Panc1 (cell line): Measurements from ENCODE around the gene MATCAP1. TPM values are rescaled to one million over a fixed set of nuclear protein-coding genes. Genes with fewer than 3 reads are reported as not detected.

ENCODE experiments used
- ATAC-seq: fragments of 200-7000 bp; cut with Tn5 transposase; 2 replicates; pipeline ENCODE4 v1.9.1; 2020; ENCODE audit warnings: mild to moderate bottlenecking, moderate library complexity
- BruUV-seq: library from RNA; stranded (reverse); fragments of 400-500 nt; replicated peaks from 2 replicates; lab custom pipeline; 2021; lab: Mats Ljungman, UMichigan
- CTCF ChIA-PET: fragments of 300-600 bp; sonication (Branson Sonifier 250); formaldehyde crosslinking; loops from one replicate; lab custom pipeline; 2022; ENCODE audit warnings: antibody characterized with exemption; lab: Charles Lee
- POLR2A ChIA-PET: fragments of 300-600 bp; sonication (Branson Sonifier 250); formaldehyde crosslinking; loops from one replicate; lab custom pipeline; 2022; ENCODE audit warnings: antibody characterized with exemption; lab: Charles Lee
- DNase-seq: peaks from one replicate; pipeline ENCODE4 v3.0.0-alpha.2; 2010; ENCODE audit warnings: low read depth, low spot score
- H3K27ac ChIP-seq: 2 replicates; pipeline ENCODE4 v1.5.1; 2011; ENCODE audit warnings: mild to moderate bottlenecking, low read length, inconsistent platforms
- H3K27me3 ChIP-seq: fragments of 200-500 bp; sonication (Bioruptor generic); 2 replicates; pipeline ENCODE4 v1.6.0; 2014; ENCODE audit warnings: low read length, inconsistent platforms; ENCODE audit not compliant: control insufficient read depth, insufficient read depth
- H3K36me3 ChIP-seq: fragments of 200-500 bp; sonication (Bioruptor generic); 2 replicates; pipeline ENCODE4 v1.5.1; 2014; ENCODE audit warnings: inconsistent platforms, mild to moderate bottlenecking, low read length, moderate library complexity; ENCODE audit not compliant: control insufficient read depth, insufficient read depth
- H3K4me1 ChIP-seq: 2 replicates; pipeline ENCODE4 v1.5.1; 2011; ENCODE audit warnings: inconsistent platforms, mild to moderate bottlenecking, low read length, moderate library complexity; ENCODE audit not compliant: control insufficient read depth, insufficient read depth
- H3K4me3 ChIP-seq, 2 experiments: 2 replicates each; pipeline ENCODE4 v1.5.1; 2011 to 2012; ENCODE audit warnings: low read depth in 2 of 2, low read length in 2 of 2, mild to moderate bottlenecking in 2 of 2, inconsistent platforms in 1 of 2, moderate library complexity in 1 of 2
- H3K9me3 ChIP-seq: fragments of 200-500 bp; sonication (Bioruptor generic); 2 replicates; pipeline ENCODE4 v1.5.1; 2014; ENCODE audit warnings: low read depth, mild to moderate bottlenecking, inconsistent platforms, low read length, moderate library complexity; ENCODE audit not compliant: control insufficient read depth, insufficient read depth
- POLR2AphosphoS5 ChIP-seq: IDR thresholded peaks from 2 replicates; pipeline ENCODE4 v1.6.1; 2012; ENCODE audit warnings: mild to moderate bottlenecking, low read depth, low read length, moderate library complexity
- SIN3A ChIP-seq: IDR thresholded peaks from 2 replicates; pipeline ENCODE4 v1.6.1; 2012; ENCODE audit warnings: low read depth, mild to moderate bottlenecking, low read length, moderate library complexity, borderline replicate concordance; ENCODE audit not compliant: insufficient read depth
- TCF7L2 ChIP-seq: IDR thresholded peaks from 2 replicates; pipeline ENCODE4 v1.6.1; 2011; ENCODE audit warnings: mild to moderate bottlenecking, low read depth, low read length, inconsistent platforms
- in situ Hi-C: cut with HindIII; loops from 2 replicates; pipeline ENCODE4 v1.10.0; 2016; ENCODE audit warnings: low sequenced_read_pairs, low pct_unique_long_range_greater_than_20kb
- intact Hi-C: fragments of 100-400 bp; cut with micrococcal nuclease; formaldehyde crosslinking; loops from one replicate; pipeline ENCODE4 v1.10.0; 2022; ENCODE audit not compliant: unreplicated experiment
- total RNA-seq: library from RNA; stranded (reverse); gene quantifications from one replicate; pipeline ENCODE4 v1.2.1, GENCODE V29; 2021; ENCODE audit not compliant: unreplicated experiment
- TF ChIP-seq, protein P1 (sequence below): fragments of 450-650 bp; IDR thresholded peaks from 2 replicates; pipeline ENCODE4 v1.5.1; 2017; ENCODE audit warnings: mild to moderate bottlenecking
- TF ChIP-seq, protein P2 (sequence below), 2 experiments: IDR thresholded peaks; 2 replicates each; pipeline ENCODE4 v1.6.1; 2011 to 2012; ENCODE audit warnings: low read depth in 2 of 2, control low read depth in 1 of 2, low read length in 1 of 2, mild to moderate bottlenecking in 1 of 2, moderate library complexity in 1 of 2; ENCODE audit not compliant: insufficient read depth in 1 of 2

MATCAP1 gene
- total RNA-seq, 1 experiment from 2014 or later = 13.9 TPM

DNA sequence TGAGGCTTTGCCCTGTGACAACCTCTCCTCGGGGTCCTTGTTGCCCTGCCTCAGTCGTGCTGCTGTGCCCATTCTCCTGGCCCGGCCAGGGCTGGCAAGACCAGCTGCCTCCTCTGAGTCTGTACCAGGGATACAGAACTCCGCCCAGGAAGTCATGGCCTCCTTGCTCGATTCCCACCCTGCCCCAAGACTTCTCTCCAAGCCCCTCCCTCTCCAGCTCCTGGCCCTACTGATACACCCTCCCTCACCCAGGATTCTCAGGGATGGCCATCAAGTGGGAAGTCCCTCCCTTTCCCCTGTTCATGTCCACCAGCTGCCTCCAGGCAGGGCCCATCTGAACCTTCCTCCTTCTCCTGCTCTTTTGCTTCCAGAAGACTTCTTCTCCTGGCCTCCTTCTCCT, 31.9 kb upstream of the MATCAP1 start:
- intact Hi-C loops = no loop called here
- Histone ChIP-seq H3K27ac (no peak overlapping the region), H3K4me1 (no peaks in the 10 kb centered on the region), H3K4me3 (no peak overlapping the region), H3K9me3 (no peaks in the 10 kb centered on the region), H3K36me3 (no peaks in the 10 kb centered on the region), H3K27me3 (no peaks in the 10 kb centered on the region)
- BruUV-seq = no TSS peak
- in situ Hi-C loops = no loop called here
- ChIA-PET CTCF (no interaction called here), POLR2A (no interaction called here)
- no peak for TF ChIP-seq TCF7L2
- no peak for TF ChIP-seq POLR2AphosphoS5
- no peak for TF ChIP-seq SIN3A
- TF ChIP-seq, protein P1, sequence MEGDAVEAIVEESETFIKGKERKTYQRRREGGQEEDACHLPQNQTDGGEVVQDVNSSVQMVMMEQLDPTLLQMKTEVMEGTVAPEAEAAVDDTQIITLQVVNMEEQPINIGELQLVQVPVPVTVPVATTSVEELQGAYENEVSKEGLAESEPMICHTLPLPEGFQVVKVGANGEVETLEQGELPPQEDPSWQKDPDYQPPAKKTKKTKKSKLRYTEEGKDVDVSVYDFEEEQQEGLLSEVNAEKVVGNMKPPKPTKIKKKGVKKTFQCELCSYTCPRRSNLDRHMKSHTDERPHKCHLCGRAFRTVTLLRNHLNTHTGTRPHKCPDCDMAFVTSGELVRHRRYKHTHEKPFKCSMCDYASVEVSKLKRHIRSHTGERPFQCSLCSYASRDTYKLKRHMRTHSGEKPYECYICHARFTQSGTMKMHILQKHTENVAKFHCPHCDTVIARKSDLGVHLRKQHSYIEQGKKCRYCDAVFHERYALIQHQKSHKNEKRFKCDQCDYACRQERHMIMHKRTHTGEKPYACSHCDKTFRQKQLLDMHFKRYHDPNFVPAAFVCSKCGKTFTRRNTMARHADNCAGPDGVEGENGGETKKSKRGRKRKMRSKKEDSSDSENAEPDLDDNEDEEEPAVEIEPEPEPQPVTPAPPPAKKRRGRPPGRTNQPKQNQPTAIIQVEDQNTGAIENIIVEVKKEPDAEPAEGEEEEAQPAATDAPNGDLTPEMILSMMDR = no peak
- TF ChIP-seq, protein P2, sequence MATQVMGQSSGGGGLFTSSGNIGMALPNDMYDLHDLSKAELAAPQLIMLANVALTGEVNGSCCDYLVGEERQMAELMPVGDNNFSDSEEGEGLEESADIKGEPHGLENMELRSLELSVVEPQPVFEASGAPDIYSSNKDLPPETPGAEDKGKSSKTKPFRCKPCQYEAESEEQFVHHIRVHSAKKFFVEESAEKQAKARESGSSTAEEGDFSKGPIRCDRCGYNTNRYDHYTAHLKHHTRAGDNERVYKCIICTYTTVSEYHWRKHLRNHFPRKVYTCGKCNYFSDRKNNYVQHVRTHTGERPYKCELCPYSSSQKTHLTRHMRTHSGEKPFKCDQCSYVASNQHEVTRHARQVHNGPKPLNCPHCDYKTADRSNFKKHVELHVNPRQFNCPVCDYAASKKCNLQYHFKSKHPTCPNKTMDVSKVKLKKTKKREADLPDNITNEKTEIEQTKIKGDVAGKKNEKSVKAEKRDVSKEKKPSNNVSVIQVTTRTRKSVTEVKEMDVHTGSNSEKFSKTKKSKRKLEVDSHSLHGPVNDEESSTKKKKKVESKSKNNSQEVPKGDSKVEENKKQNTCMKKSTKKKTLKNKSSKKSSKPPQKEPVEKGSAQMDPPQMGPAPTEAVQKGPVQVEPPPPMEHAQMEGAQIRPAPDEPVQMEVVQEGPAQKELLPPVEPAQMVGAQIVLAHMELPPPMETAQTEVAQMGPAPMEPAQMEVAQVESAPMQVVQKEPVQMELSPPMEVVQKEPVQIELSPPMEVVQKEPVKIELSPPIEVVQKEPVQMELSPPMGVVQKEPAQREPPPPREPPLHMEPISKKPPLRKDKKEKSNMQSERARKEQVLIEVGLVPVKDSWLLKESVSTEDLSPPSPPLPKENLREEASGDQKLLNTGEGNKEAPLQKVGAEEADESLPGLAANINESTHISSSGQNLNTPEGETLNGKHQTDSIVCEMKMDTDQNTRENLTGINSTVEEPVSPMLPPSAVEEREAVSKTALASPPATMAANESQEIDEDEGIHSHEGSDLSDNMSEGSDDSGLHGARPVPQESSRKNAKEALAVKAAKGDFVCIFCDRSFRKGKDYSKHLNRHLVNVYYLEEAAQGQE (IDR thresholded peaks at IDR 0.05; ENCODE audit: insufficient read depth in 1 of 2, low read depth in 2 of 2, low read length in 1 of 2) = no peak
- ATAC-seq (peak; percentile 20; the same call in 1 of the 2 replicates), DNase-seq (no peak)

DNA sequence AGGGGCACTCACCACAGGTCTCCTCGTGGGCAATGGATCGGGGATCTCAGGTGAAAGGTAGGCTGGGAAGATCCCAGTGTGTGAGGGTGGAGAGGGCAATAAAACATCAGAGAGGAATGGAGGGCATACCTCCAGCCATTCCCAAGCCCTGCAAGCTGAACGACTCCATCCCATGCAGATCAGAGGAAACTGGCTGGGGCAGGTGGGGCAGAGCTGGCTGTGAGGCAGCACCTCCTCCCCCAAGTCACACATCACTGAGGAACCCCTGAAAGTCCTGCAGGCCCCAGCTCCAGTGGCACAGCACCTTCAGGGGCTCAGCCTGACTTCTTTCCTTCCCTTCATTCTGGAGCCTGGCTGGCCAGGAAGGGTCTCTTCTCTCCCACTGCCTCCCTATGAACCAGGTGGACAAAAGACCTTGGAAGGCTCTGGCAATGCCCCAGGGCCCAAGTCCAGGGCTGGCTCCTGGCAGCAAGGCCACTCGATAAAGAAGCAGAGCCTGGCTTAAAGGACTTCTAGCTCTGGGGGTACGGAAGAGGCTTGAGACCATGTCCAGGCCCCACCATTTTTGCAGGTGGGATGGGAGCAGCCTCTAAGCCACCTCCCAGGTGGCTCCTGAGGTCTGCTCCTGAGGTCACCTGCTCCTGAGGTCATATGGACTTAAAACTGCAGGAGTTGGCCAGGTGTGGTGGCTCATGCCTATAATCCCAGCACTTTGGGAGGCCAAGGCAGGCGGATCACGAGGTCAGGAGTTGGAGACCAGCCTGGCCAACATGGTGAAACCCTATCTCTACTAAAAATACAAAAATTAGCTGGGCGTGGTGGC, 29.6 kb upstream of the MATCAP1 start:
- H3K4me1 ChIP-seq = no peaks in the 10 kb centered on the region
- no peaks in the 10 kb centered on the region for H3K9me3 ChIP-seq
- no peak overlapping the region for H3K27ac ChIP-seq
- ChIA-PET CTCF (interaction anchor here (0.6 kb wide), 1 partner anchor 80 kb away, joined by 4 read pairs; no protein-coding TSS in a partner anchor), POLR2A (no interaction called here)
- no peak overlapping the region for H3K4me3 ChIP-seq
- H3K27me3 ChIP-seq = no peaks in the 10 kb centered on the region
- intact Hi-C loops = no loop called here
- no peak for DNase-seq
- in situ Hi-C loops = no loop called here
- TF ChIP-seq, protein P2 (IDR thresholded peaks at IDR 0.05; ENCODE audit: insufficient read depth in 1 of 2, low read depth in 2 of 2, low read length in 1 of 2) = no peak
- TF ChIP-seq, protein P1 = no peak
- TF ChIP-seq TCF7L2 = no peak
- no peak for TF ChIP-seq SIN3A
- no peak for TF ChIP-seq POLR2AphosphoS5
- ATAC-seq = no peak
- BruUV-seq = no TSS peak
- no peaks in the 10 kb centered on the region for H3K36me3 ChIP-seq
